Mesodermal cell (in vitro differentiated cells): ENCODE data around the gene PRKAR1B.

Experiments used
- H3K27ac ChIP-seq: 2 replicates; pipeline ENCODE4 v1.7.0; 2013; ENCODE audit warnings: mild to moderate bottlenecking, low read depth, low read length, moderate library complexity; ENCODE audit not compliant: severe bottlenecking
- H3K36me3 ChIP-seq: 2 replicates; pipeline ENCODE4 v1.7.1; 2013; ENCODE audit warnings: mild to moderate bottlenecking, low read length, moderate library complexity; ENCODE audit not compliant: control insufficient read depth, insufficient read depth
- H3K4me1 ChIP-seq: one replicate; pipeline ENCODE4 v1.7.1; 2013; ENCODE audit warnings: mild to moderate bottlenecking, low read length; ENCODE audit not compliant: insufficient read depth, control insufficient read depth, poor library complexity, severe bottlenecking
- H3K4me3 ChIP-seq: 2 replicates; pipeline ENCODE4 v1.7.0; 2013; ENCODE audit warnings: low read length, control low read depth, mild to moderate bottlenecking; ENCODE audit not compliant: insufficient read depth, poor library complexity, severe bottlenecking; ENCODE audit errors: extremely low read depth
- H3K9me3 ChIP-seq: 2 replicates; pipeline ENCODE4 v1.7.1; 2013; ENCODE audit warnings: mild to moderate bottlenecking, low read length, moderate library complexity; ENCODE audit not compliant: control insufficient read depth
- WGBS, 2 experiments: methylation state at CpG; one replicate each; pipeline ENCODE4 v1.1.5; 2013; ENCODE audit warnings: missing lambda C conversion rate in 2 of 2; ENCODE audit not compliant: insufficient coverage in 2 of 2; 5-methylcytosine and 5-hydroxymethylcytosine counted together

PRKAR1B gene

GRCh38 chr7:566100-566499 lies 161.0 kb downstream of the PRKAR1B start:
- no peaks in the 10 kb centered on the region for H3K36me3 ChIP-seq
- H3K4me3 ChIP-seq: no peak overlapping the region
- no peaks in the 10 kb centered on the region for H3K4me1 ChIP-seq
- H3K9me3 ChIP-seq: no peaks in the 10 kb centered on the region
- H3K27ac ChIP-seq: no peak overlapping the region
- 67% methylated on average over 1 of the region's 1 CpG; no CpG with 5 or more reads in 1 of the 2 experiments for WGBS, 2 experiments

- 91 to 94% methylated on average over 24 to 25 of the region's 26 CpGs for WGBS, 2 experiments
- no peaks in the 10 kb centered on the region for H3K4me1 ChIP-seq
- no peaks in the 10 kb centered on the region for H3K9me3 ChIP-seq
- no peak overlapping the region for H3K27ac ChIP-seq
- no peaks in the 10 kb centered on the region for H3K36me3 ChIP-seq
- no peak overlapping the region for H3K4me3 ChIP-seq
Measured at GRCh38 chr7:564176-564865, 162.8 kb downstream of the PRKAR1B start.

GRCh38 chr7:563629-564170 lies 163.4 kb downstream of the PRKAR1B start:
- H3K4me1 ChIP-seq: no peaks in the 10 kb centered on the region
- no peak overlapping the region for H3K4me3 ChIP-seq
- no peaks in the 10 kb centered on the region for H3K9me3 ChIP-seq
- H3K36me3 ChIP-seq: no peaks in the 10 kb centered on the region
- 89 to 92% methylated on average over 9 of the region's 11 CpGs for WGBS, 2 experiments
- no peak overlapping the region for H3K27ac ChIP-seq

GRCh38 chr7:562789-563628 lies 164.1 kb downstream of the PRKAR1B start:
- 95 to 96% methylated on average over 12 to 15 of the region's 17 CpGs for WGBS, 2 experiments
- H3K9me3 ChIP-seq: no peaks in the 10 kb centered on the region
- H3K36me3 ChIP-seq: no peaks in the 10 kb centered on the region
- no peak overlapping the region for H3K4me3 ChIP-seq
- no peaks in the 10 kb centered on the region for H3K4me1 ChIP-seq
- no peak overlapping the region for H3K27ac ChIP-seq

GRCh38 chr7:562374-562675 lies 164.8 kb downstream of the PRKAR1B start:
- H3K9me3 ChIP-seq: no peaks in the 10 kb centered on the region
- no peak overlapping the region for H3K4me3 ChIP-seq
- 76 to 79% methylated on average over 7 of the region's 7 CpGs for WGBS, 2 experiments
- no peak overlapping the region for H3K27ac ChIP-seq
- H3K4me1 ChIP-seq: no peaks in the 10 kb centered on the region
- H3K36me3 ChIP-seq: no peaks in the 10 kb centered on the region

- no peak overlapping the region for H3K4me3 ChIP-seq
- H3K9me3 ChIP-seq: no peaks in the 10 kb centered on the region
- H3K27ac ChIP-seq: no peak overlapping the region
- no peaks in the 10 kb centered on the region for H3K4me1 ChIP-seq
- H3K36me3 ChIP-seq: no peaks in the 10 kb centered on the region
- 94% methylated on average over 34 to 39 of the region's 44 CpGs for WGBS, 2 experiments
Measured at GRCh38 chr7:561631-562373, 165.3 kb downstream of the PRKAR1B start.

GRCh38 chr7:560966-561630 lies 166.0 kb downstream of the PRKAR1B start:
- Histone ChIP-seq H3K9me3 (no peaks in the 10 kb centered on the region), H3K4me1 (no peaks in the 10 kb centered on the region), H3K4me3 (no peak overlapping the region), H3K27ac (no peak overlapping the region), H3K36me3 (no peaks in the 10 kb centered on the region)
- WGBS, 2 experiments: 92 to 96% methylated on average over 14 to 21 of the region's 21 CpGs

GRCh38 chr7:559396-559705 lies 167.7 kb downstream of the PRKAR1B start:
- Histone ChIP-seq H3K4me3 (no peak overlapping the region), H3K4me1 (no peaks in the 10 kb centered on the region), H3K36me3 (no peaks in the 10 kb centered on the region), H3K9me3 (no peaks in the 10 kb centered on the region), H3K27ac (no peak overlapping the region)
- 90 to 97% methylated on average over 17 to 20 of the region's 21 CpGs for WGBS, 2 experiments

- Histone ChIP-seq H3K36me3 (no peaks in the 10 kb centered on the region), H3K4me3 (no peak overlapping the region), H3K27ac (no peak overlapping the region), H3K4me1 (no peaks in the 10 kb centered on the region), H3K9me3 (no peaks in the 10 kb centered on the region)
- WGBS, 2 experiments: 96 to 99% methylated on average over 9 to 12 of the region's 12 CpGs
Measured at GRCh38 chr7:557558-557881, 169.6 kb downstream of the PRKAR1B start.

GRCh38 chr7:556837-557557 lies 170.1 kb downstream of the PRKAR1B start:
- Histone ChIP-seq H3K9me3 (no peaks in the 10 kb centered on the region), H3K4me3 (no peak overlapping the region), H3K4me1 (no peaks in the 10 kb centered on the region), H3K27ac (no peak overlapping the region), H3K36me3 (no peaks in the 10 kb centered on the region)
- 93 to 95% methylated on average over 18 to 22 of the region's 32 CpGs for WGBS, 2 experiments
